HG02759 (cell line): ENCODE measurements around the gene PIGR.

Experiments
- ATAC-seq: cut with Tn5 transposase; IDR thresholded peaks from one replicate; pipeline ENCODE4 v1.9.1; 2021; ENCODE audit warnings: mild to moderate bottlenecking, moderate library complexity; ENCODE audit not compliant: unreplicated experiment

PIGR gene

DNA sequence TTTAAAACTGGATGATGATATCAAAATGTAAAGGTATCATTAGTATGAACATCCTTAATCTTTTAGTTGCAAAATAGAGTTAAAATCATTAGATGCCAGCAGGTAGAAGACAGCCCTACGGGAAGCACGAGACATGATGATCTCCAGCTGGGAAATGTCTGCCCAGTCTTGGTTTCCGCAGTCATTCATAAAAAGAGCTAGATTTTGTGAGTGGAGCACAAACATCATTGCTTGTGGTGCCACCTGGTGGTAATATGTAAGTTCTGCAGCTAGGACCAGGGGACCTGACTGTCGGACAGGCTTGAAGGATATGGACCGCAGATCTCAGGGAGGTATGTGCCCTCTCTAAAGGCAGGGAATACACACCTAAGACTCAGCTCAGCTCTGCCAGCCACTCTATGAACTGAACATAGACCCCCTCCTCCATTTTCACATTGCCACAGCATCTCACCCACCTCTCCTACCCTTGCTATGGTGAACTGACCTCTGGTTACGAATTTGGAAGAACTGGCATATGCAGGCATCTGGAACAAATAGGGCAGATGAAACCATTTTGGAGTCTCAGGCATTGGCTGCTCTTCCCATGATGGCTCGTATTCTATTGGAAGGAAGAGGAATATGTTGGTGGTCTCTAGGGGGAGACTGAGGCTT lies 33.7 kb downstream of the PIGR start:
- peak; percentile 54 for ATAC-seq

DNA sequence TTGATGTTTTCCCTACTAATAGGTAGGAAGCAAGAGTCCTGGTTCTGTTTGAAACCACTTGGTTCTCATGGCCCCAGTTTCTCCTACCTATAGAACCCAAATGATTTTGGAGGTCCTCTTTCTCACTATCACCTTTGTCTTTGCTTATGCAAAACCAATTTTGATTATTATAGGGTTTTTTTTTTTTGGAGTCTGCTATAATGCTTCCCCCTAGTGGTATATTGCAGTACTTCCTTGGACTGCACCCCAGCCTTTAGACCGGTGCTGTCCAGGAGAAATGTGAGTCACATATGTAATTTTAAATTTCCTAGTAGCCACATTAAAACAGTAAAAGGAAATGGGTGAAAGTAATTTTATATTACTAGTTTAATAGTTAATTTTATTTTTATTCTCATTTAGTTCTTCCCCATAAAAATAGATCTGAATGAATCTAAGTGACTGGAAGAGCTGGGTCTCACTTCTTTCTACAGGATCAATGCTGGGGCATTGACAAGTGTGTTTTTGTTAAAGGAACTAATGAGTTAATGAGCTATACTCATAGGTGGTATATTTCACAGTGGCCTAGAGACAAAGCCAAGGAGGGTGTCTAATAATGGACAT lies 35.1 kb downstream of the PIGR start:
- ATAC-seq = no peak

DNA sequence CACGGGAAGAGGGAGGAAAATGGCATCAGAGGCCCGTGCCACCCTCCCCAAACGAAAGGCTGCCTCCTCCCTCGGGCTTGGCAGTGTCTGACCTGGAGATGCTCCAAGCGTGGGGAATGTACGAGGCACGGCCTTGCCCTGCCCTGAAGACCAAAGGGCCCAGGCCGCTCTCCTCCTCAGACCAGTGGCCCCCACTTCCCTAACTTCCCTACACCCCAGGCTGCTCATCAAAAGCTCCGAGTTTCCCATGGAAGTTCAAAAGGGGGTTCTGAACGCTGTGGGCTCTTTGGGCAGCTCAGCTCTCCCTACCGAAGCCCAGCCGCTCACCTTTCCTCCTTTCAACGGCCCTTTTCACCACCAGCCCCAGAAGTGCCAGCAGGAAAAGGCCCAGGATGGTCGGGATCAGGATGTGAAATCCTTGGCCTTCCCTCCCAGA lies 36.4 kb downstream of the PIGR start:
- ATAC-seq = no peak

GRCh38 chr1:206909161-206909882 lies 36.9 kb downstream of the PIGR start:
- no peak for ATAC-seq

DNA sequence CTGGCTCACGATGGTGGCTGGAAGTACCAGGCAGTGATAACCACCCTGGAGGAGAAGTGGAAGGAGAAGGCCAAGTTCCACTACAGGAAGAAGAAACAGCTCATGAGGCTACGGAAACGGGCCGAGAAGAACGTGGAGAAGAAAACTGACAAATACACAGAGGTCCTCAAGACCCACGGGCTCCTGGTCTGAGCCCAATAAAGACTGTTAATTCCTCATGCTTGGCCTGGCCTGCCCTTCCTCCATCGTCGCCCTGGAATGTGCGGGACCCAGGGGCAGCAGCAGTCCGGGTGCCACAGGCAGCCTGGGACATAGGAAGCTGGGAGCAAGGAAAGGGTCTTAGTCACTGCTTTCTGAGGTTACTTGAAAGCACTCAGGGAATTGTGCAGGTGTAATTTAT lies 38.2 kb downstream of the PIGR start:
- no peak for ATAC-seq

DNA sequence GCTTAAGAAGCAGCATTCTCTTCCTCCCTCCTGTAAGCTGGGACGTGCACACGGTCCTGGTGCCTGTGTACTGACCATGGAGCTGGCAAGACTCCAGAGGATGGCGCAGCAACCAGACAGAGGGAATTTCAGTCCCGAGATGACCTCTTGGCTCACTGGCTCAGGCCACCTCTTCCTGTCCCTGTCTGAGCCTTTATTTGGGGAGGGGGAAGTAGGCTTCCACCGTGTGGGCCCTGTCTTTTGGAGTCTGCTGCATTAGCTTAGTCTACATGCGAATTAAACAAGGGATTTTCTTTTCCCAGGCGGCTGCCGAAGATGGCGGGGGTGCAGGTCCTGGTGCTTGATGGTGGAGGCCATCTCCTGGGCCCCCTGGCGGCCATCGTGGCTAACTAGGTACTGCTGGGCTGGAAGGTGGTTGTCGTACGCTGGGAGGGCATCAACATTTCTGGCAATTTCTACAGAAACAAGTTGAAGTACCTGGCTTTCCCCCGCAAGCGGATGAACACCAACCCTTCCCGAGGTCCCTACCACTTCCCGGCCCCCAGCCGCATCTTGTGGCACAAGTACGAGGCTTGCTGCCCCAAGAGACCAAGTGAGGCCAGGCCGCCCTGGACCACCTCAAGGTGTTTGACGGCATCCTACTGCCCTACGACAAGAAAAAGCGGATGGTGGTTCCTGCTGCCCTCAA lies 38.8 kb downstream of the PIGR start:
- no peak for ATAC-seq

GRCh38 chr1:206905295-206906164 lies 40.7 kb downstream of the PIGR start:
- peak; percentile 78 for ATAC-seq

DNA sequence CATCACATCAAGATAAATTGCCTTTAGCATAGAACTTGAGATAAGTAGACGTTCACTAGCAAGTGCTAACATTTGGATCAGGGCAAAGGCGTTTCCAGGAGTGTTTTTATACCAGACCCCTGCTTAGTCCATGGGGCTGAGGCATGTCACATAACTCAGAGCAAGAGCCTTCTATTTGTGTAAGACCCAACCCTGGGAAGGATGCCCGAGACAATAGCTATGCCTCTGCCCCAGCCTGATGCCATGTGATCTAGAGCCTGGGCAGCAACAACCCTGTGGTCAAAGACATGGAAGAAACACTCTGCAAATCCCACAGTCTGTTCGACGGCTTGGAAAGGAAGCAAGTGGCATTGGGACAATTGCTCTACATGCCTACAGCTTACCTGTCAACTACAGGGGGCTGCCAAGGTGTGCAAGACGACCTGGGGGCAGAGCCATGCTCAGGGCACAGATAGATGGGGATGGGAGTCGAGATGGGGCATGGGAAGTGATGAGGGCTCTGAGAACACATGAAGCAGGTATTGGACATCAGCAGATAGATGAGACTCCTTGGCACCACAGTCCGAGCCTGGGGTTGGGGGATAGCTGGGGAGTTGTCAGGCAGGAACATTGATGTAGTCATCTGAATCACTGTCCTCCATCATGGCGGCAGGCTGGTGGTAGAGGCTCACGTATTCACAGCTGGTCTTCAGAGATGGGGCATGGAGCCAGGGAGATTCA lies 41.7 kb downstream of the PIGR start:
- no peak for ATAC-seq

DNA sequence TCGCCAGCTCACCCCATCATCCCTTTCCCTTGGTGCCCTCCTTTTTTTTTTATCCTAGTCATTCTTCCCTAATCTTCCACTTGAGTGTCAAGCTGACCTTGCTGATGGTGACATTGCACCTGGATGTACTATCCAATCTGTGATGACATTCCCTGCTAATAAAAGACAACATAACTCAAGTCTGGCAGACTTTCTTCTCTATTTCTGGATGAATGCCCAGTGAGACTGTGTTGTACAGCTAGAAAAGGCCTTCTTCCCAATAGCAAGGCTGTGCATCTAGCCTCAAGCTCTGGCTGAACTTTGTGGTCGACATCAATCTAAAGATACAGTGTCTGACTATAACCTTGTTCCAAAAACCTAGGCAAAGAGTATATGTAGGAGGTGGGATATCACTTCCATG lies 42.6 kb downstream of the PIGR start:
- ATAC-seq = no peak

DNA sequence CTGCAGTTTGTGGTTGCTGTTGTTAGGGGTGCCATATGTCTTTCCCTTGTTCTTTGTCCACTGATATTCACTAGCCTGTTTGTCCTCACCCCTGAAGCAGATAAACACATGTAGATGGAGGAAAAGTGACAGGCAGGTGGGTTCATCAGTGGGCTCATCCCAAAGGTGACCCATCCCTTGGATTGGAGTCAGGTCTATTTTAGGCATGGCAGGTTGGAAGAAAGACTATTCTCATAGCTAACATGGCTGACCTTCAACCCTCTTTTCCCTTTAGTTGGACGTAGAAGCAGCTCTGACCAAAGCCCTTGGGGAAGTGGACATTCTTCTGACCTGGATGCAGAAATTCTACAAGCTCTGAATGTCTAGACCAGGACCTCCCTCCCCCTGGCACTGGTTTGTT lies 43.6 kb downstream of the PIGR start:
- ATAC-seq = no peak

- no peak for ATAC-seq
Measured at GRCh38 chr1:206901944-206902343, 44.3 kb downstream of the PIGR start.

GRCh38 chr1:206900149-206900548 lies 46.1 kb downstream of the PIGR start:
- ATAC-seq = no peak

DNA sequence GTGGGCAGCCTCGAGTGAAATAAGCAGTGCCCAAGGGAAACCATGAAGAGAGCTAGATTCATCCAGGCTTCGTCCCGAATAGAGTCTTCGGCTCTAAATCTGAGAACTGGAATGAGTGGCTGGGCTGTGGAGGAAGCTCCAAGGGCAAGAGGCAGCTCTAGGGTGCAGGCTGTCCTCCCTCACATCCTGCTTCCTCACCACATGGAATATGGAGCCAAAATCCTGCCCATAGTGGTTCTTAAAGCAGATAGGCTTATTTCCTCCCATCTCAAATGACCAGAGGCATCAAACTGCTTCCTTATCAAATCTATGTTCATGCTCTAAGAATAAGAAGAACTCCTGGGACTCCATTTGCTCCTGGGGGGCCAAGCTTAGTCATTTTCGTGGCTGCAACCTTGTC lies 46.5 kb downstream of the PIGR start:
- no peak for ATAC-seq

- ATAC-seq = no peak
Measured at GRCh38 chr1:206898915-206899431, 47.3 kb downstream of the PIGR start.

GRCh38 chr1:206898089-206898914 lies 48.0 kb downstream of the PIGR start:
- no peak for ATAC-seq

DNA sequence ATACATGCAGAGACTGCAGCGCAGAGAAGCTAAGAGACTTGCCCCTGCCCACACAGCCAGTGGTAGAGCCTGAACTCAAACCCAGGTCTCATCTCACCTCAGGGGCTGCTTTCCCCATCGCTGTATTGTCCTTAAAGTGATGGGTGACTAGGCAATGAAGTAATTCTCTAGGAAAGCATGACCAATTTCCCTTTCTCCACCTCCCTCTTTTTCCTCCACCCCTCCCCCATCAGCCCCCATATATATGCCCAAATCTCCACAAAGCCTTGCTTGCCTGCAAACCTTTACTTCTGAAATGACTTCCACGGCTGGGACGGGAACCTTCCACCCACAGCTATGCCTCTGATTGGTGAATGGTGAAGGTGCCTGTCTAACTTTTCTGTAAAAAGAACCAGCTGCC lies 49.1 kb downstream of the PIGR start, which contains the start of gene IL24:
Gene IL24 (plus strand): TSS at position 269 of the 400 bp plus-strand sequence. CDS start 390 bp downstream, outside the sequence.
- no peak for ATAC-seq

DNA sequence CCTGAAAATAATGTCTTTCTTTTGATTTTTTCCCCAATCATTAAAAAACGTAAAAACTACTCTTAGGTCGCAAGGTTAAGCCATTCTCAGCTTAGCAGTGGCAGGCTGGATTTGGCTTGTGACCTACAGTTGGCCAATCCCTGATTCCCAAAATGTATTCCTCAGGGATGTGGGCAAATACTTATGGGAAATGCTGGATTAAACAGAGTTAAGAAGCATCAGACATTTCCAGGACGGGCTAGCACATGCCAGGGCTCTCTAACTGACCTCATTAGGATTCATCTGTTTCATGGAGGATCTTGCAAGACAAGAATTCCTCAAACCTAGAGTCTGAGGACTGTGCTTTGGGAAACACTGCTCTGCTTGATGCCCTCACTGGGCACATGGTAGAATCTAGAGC lies 50.0 kb downstream of the PIGR start:
- ATAC-seq = no peak

- ATAC-seq = no peak
Measured at GRCh38 chr1:206895837-206896242, 50.4 kb downstream of the PIGR start.

- no peak for ATAC-seq
Measured at GRCh38 chr1:206895325-206895724, 50.9 kb downstream of the PIGR start.
